Liver (tissue), 9 donors: ENCODE results near the gene AGA. TPM values are rescaled to one million over a fixed set of nuclear protein-coding genes. Genes with fewer than 3 reads are reported as not detected.

Experiments
- DNase-seq: peaks from one replicate; pipeline ENCODE4 v3.0.0-alpha.2; 2017; ENCODE audit warnings: low spot score
- H3K27ac ChIP-seq, 2 donors: one replicate each; pipeline ENCODE4 v1.7.0; 2013; ENCODE audit warnings: inconsistent platforms in 2 of 2, low read length in 2 of 2, control low read depth in 1 of 2, low read depth in 1 of 2, mild to moderate bottlenecking in 1 of 2
- H3K27me3 ChIP-seq, 4 donors: one replicate each; pipeline versions ENCODE4 v1.6.1 to v1.7.0; 2013; ENCODE audit warnings: low read length in 3 of 4, inconsistent platforms in 1 of 4, mild to moderate bottlenecking in 1 of 4, moderate library complexity in 1 of 4; ENCODE audit not compliant: control insufficient read depth in 4 of 4, insufficient read depth in 4 of 4
- H3K36me3 ChIP-seq, 4 donors: one replicate each; pipeline versions ENCODE4 v1.6.1 to v1.7.0; 2013; ENCODE audit warnings: low read length in 3 of 4, mild to moderate bottlenecking in 3 of 4, low read depth in 1 of 4, moderate library complexity in 1 of 4; ENCODE audit not compliant: control insufficient read depth in 4 of 4, insufficient read depth in 3 of 4
- H3K4me1 ChIP-seq, 4 donors: one replicate each; pipeline versions ENCODE4 v1.6.1 to v1.7.0; 2013; ENCODE audit warnings: low read length in 3 of 4, mild to moderate bottlenecking in 3 of 4, moderate library complexity in 1 of 4; ENCODE audit not compliant: control insufficient read depth in 4 of 4, insufficient read depth in 4 of 4
- H3K4me3 ChIP-seq, 3 donors: one replicate each; pipeline versions ENCODE4 v1.6.1 to v1.7.0; 2013; ENCODE audit warnings: low read length in 3 of 3, control low read depth in 1 of 3, low read depth in 1 of 3, mild to moderate bottlenecking in 1 of 3
- H3K9ac ChIP-seq, 2 donors: one replicate each; pipeline ENCODE4 v1.7.0; 2013; ENCODE audit warnings: low read length in 2 of 2, mild to moderate bottlenecking in 2 of 2, moderate library complexity in 2 of 2, control low read depth in 1 of 2, low read depth in 1 of 2
- H3K9me3 ChIP-seq, 4 donors: one replicate each; pipeline versions ENCODE4 v1.6.1 to v1.7.0; 2013; ENCODE audit warnings: low read length in 3 of 4; ENCODE audit not compliant: control insufficient read depth in 4 of 4
- ATF3 ChIP-seq: IDR thresholded peaks from 2 replicates; pipeline ENCODE4 v1.6.1; 2016; ENCODE audit warnings: antibody characterized with exemption
- CTCF ChIP-seq: fragments of 150-350 bp; IDR thresholded peaks from 2 replicates; pipeline ENCODE4 v1.5.1; 2017; ENCODE audit warnings: improper control_type of control experiment, low read depth, low read length; ENCODE audit not compliant: missing input control
- EGR1 ChIP-seq, 2 donors: IDR thresholded peaks; 2 replicates each; pipeline ENCODE4 v1.6.1; 2016 to 2018; ENCODE audit warnings: antibody characterized with exemption in 2 of 2, low read depth in 2 of 2
- FOXA1 ChIP-seq: IDR thresholded peaks from 2 replicates; pipeline ENCODE4 v1.6.1; 2016; ENCODE audit warnings: antibody characterized with exemption
- FOXA2 ChIP-seq: IDR thresholded peaks from 2 replicates; pipeline ENCODE4 v1.6.1; 2016; ENCODE audit warnings: antibody characterized with exemption
- GABPA ChIP-seq, 2 donors: IDR thresholded peaks in 1 of 2; conservative IDR thresholded peaks in 1 of 2; 2 replicates each; pipeline ENCODE4 v1.6.1; 2016; ENCODE audit warnings: antibody characterized with exemption in 2 of 2, mild to moderate bottlenecking in 1 of 2, moderate library complexity in 1 of 2
- HNF4A ChIP-seq, 2 donors: conservative IDR thresholded peaks; 2 replicates each; pipeline ENCODE4 v1.6.1; 2016; ENCODE audit warnings: antibody characterized with exemption in 2 of 2, mild to moderate bottlenecking in 2 of 2
- HNF4G ChIP-seq: IDR thresholded peaks from 2 replicates; pipeline ENCODE4 v1.6.1; 2016; ENCODE audit warnings: antibody characterized with exemption
- JUND ChIP-seq, 2 donors: IDR thresholded peaks; 2 replicates each; pipeline ENCODE4 v1.6.1; 2016; ENCODE audit warnings: antibody characterized with exemption in 2 of 2
- MAX ChIP-seq: IDR thresholded peaks from 2 replicates; pipeline ENCODE4 v1.6.1; 2016; ENCODE audit warnings: antibody characterized with exemption
- NR2F2 ChIP-seq: IDR thresholded peaks from 2 replicates; pipeline ENCODE4 v1.6.1; 2016; ENCODE audit warnings: antibody characterized with exemption
- RAD21 ChIP-seq, 2 donors: IDR thresholded peaks; 2 replicates each; pipeline ENCODE4 v1.6.1; 2016; ENCODE audit warnings: antibody characterized with exemption in 2 of 2, mild to moderate bottlenecking in 2 of 2
- REST ChIP-seq: IDR thresholded peaks from 2 replicates; pipeline ENCODE4 v1.6.1; 2016; ENCODE audit warnings: antibody characterized with exemption, mild to moderate bottlenecking
- RXRA ChIP-seq, 2 donors: IDR thresholded peaks; 2 replicates each; pipeline ENCODE4 v1.6.1; 2017 to 2018; ENCODE audit warnings: antibody characterized with exemption in 2 of 2, mild to moderate bottlenecking in 1 of 2
- SP1 ChIP-seq: IDR thresholded peaks from 2 replicates; pipeline ENCODE4 v1.6.1; 2018; ENCODE audit warnings: antibody characterized with exemption, mild to moderate bottlenecking
- YY1 ChIP-seq: IDR thresholded peaks from 2 replicates; pipeline ENCODE4 v1.6.1; 2016; ENCODE audit warnings: antibody characterized with exemption, mild to moderate bottlenecking
- ZBTB33 ChIP-seq: IDR thresholded peaks from 2 replicates; pipeline ENCODE4 v1.6.1; 2016; ENCODE audit warnings: antibody characterized with exemption
- WGBS: extraction: QIAGEN DNeasy Blood & Tissue Kit; methylation state at CpG from one replicate; pipeline ENCODE4 v1.1.7; 2013; 5-methylcytosine and 5-hydroxymethylcytosine counted together
- polyA plus RNA-seq, 2 donors: library from polyadenylated mRNA; stranded (reverse) in 1 of 2; unstranded in 1 of 2; fragments of 200-250 nt in 1 of 2; fragments of >200 nt in 1 of 2; fragmentation: Nextera tagmentation in 1 of 2; extraction: Ambion mirVana in 1 of 2; gene quantifications; one replicate each; pipeline versions ENCODE4 v1.2.1 to v1.2.3, GENCODE V29; 2013 to 2015
- total RNA-seq, 2 donors: library from RNA; depleted of rRNA; stranded (reverse); fragments of >200 nt; gene quantifications; one replicate each; pipeline ENCODE4 v1.2.3, GENCODE V29; 2014
- donor health status: healthy.
- donor health status: healthy.
- donor health status: healthy.
- donor health status: healthy.
- donor health status: healthy.

Gene AGA
- total and polyA plus RNA-seq, 4 donors, result 12.9 to 38.4 (median 35.6) TPM

GRCh38 chr4:177460460-177460859 lies 18.2 kb upstream of the AGA start:
- Histone ChIP-seq H3K27ac (no peak overlapping the region), H3K36me3 (no peaks in the 10 kb centered on the region), H3K4me1 (no peaks in the 10 kb centered on the region), H3K27me3 (no peaks in the 10 kb centered on the region), H3K4me3 (no peak overlapping the region), H3K9me3 (no peaks in the 10 kb centered on the region), H3K9ac (no peak overlapping the region)
- DNase-seq, result no peak
- 91% methylated on average over 2 of the region's 2 CpGs for WGBS
- TF ChIP-seq RAD21 (IDR thresholded peaks at IDR 0.05) (no peak), SP1 (no peak)

- Histone ChIP-seq H3K36me3 (no peaks in the 10 kb centered on the region), H3K27ac (no peak overlapping the region), H3K4me3 (no peak overlapping the region), H3K9me3 (no peaks in the 10 kb centered on the region), H3K9ac (no peak overlapping the region), H3K27me3 (no peaks in the 10 kb centered on the region), H3K4me1 (no peaks in the 10 kb centered on the region)
- 76% methylated on average over 6 of the region's 6 CpGs for WGBS
- no peak for DNase-seq
- TF ChIP-seq NR2F2, result no peak
- TF ChIP-seq SP1, result no peak
- TF ChIP-seq GABPA (IDR thresholded peaks at IDR 0.05 in 1 of 2, conservative IDR thresholded peaks at IDR 0.05 in 1 of 2), result no peak
- TF ChIP-seq JUND (IDR thresholded peaks at IDR 0.05), result no peak
- TF ChIP-seq CTCF, result no peak
- no peak for TF ChIP-seq HNF4A (conservative IDR thresholded peaks at IDR 0.05)
These were observed 13.3 kb upstream of the AGA start for GRCh38 chr4:177455561-177455970.

- no peak for DNase-seq
- Histone ChIP-seq H3K4me3 (no peak overlapping the region), H3K9ac (no peak overlapping the region), H3K27ac (no peak overlapping the region), H3K4me1 (no peaks in the 10 kb centered on the region), H3K36me3 (no peaks in the 10 kb centered on the region), H3K27me3 (no peaks in the 10 kb centered on the region), H3K9me3 (no peaks in the 10 kb centered on the region)
- TF ChIP-seq HNF4G (no peak), FOXA2 (no peak), HNF4A (conservative IDR thresholded peaks at IDR 0.05) (no peak), MAX (no peak), FOXA1 (no peak), RXRA (IDR thresholded peaks at IDR 0.05) (no peak), ATF3 (no peak), YY1 (no peak), NR2F2 (no peak), ZBTB33 (no peak), JUND (IDR thresholded peaks at IDR 0.05) (no peak), EGR1 (IDR thresholded peaks at IDR 0.05; ENCODE audit: low read depth in 2 of 2) (no peak), RAD21 (IDR thresholded peaks at IDR 0.05) (no peak), GABPA (IDR thresholded peaks at IDR 0.05 in 1 of 2, conservative IDR thresholded peaks at IDR 0.05 in 1 of 2) (no peak), REST (no peak)
These were observed 10.9 kb upstream of the AGA start for GRCh38 chr4:177453116-177453515.
